GM21423 (cell line): ENCODE data around the gene IL1A.

ENCODE experiments used
- ATAC-seq: cut with Tn5 transposase; IDR thresholded peaks from one replicate; pipeline ENCODE4 v1.9.1; 2021; ENCODE audit warnings: mild to moderate bottlenecking, moderate library complexity; ENCODE audit not compliant: unreplicated experiment

Gene IL1A

GRCh38 chr2:112818094-112818902 lies 34.0 kb upstream of the IL1A start:
- no peak for ATAC-seq

DNA sequence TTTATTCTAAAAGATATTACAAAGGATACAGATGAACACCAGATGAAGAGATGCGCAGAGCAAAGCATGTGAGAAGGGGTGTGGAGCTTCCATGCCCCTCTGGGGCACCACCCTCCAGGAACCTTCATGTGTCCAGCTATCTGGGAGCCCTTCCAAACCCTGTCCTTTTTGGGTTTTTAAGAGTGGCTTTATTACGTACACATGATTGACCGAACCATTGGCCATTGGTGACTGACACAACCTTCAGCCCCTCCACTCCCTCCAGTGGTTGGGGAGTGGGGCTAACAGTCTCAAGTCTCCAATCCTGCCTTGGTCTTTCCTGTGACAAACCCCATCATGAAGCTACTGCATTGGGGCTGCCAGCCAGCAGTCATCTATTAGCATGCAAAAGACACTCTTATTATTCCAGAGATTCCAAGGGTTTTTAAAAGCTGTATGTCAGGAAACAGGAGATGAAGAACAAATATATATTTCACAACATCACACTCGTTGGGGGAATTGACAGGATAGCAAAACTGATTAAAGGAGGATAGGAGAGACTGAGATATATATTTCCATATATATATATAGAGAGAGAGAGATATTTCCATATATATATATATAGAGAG lies 32.9 kb upstream of the IL1A start:
- ATAC-seq: no peak

DNA sequence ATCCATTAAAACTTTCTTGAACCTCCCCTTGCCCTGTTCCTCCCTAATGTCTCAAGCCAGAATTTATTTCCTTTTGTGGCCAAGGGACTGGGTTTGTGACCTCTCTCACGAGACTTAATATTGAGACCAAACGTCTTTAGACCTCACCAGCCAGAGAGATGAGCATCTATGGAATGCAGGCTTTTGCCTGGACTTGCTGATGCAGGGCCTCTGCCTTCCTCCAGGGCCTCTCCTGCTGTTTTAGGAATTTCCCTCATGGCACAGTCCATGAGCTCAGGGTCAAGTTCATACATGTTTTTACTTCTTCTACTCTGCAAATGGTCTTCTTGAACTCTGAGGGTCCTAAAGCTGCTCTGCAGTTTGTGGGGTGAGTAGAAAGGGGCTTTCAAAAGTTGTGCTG lies 30.0 kb upstream of the IL1A start:
- ATAC-seq: no peak

GRCh38 chr2:112813280-112813966 lies 29.1 kb upstream of the IL1A start:
- no peak for ATAC-seq

DNA sequence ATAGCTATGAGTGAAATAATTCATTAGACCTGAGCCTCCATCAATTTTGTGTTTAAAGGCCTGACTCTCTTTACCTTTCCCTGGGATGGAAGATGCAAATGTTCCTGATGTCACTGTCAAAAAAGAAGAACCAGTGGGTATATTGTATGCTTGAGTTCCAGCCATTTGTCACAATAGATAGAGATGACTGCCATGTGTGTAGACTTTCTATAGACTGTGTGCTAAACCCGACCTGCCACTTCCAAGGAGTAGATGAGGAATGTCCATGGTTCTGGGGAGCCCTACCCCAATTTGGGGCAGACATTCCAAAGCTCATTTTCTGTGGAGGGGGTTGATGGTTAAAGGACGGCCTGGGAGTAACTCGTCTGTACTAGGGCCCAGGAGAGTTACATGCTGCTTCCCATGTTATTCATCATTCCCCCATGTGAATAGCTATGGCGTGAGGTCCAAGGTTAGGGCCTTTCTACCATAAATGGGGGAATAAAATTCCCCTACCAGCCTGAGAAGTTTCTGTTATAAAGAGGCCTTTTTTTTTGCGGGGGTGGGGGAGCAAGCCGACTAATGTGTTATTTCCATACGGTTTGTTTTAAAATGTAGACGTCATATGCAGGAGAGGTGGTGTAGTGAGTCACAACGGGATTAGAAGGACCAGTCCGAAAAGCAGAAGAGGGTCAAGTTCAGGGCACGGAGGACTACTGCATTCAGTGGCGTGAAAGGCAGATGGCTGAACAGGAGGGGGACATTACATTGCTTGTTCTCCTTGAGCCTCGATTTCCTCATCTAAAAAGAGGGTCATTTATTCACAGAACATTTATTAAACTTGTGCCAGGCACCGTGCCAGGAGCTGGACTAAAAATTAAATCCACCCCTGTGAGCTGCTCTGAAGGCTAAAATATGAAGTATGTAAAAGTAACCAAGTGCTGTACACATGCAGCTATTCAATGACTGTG lies 28.3 kb upstream of the IL1A start:
- ATAC-seq: no peak

- no peak for ATAC-seq
Observed at GRCh38 chr2:112811841-112812306, 27.6 kb upstream of the IL1A start.

DNA sequence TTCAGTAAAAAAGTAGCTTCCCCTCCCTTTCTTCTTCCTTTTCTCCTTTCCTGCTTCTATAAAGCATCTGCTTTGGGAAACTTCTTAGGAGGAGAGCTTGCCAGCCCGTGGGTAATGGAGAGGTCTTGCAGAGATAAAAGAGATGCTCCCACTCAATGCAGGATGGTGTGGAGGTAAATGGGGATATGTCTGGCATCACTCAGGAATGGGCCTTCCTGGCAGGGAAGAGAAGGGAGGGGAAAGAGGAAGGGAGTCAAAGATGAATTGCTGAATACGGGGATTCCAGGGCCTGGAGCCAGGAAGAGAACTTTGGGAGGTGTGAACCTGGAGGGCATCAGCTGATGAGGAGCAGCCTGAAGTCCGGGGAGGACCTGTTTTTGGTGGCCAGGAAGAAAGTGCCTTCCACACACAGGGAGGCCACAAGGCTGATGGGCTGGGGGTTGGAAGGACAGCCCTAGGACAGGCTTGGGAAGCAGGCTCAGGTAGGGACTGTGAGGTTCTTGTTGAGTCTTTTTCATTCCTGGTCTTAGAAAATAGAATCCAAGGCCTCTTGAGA lies 27.1 kb upstream of the IL1A start:
- no peak for ATAC-seq

DNA sequence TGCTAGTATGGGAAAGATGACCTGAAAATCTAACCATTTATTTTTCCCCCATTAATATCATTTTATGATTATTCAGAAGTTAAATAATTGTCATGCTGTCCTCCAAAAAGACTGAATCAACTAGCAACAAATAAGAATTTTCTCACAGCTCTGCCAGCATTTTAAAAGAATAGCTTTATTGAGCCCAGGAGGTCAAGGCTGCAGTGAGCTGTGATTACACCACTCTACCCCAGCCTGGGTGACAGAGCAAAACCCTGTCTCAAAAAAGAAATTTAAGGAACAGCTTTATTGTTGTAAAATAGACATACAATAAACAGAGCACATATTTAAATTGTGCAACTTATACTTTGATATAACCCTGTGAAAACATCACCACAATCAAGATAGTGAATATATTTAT lies 24.8 kb upstream of the IL1A start:
- no peak for ATAC-seq

DNA sequence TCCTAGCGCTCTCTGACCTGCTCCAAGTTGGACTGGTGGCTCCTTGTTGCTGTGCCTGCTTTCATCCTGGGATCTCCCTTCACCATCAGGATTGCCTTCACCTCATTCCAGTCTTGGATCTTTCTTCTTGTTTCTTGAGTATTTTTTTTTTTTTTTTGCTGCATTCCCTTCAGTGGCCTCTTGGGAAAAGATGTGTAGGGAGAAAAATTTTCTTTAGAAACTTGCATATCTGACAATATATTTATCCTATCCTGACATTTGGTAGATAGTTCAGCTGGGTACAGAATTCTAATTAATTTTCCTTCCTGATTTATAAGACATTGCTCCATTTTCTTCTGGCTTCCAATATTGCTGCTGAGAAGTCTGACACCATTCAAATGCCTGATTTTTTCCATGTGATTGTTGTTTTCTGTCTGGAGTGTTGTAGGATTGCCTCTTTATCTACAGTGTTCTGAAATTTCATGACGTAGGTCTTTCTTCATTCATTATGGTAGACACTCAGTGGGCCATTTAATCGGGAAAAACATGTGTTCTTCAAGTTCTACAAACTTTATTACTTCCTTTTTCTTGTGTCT lies 23.0 kb upstream of the IL1A start:
- ATAC-seq: no peak

GRCh38 chr2:112805542-112805941 lies 21.2 kb upstream of the IL1A start:
- ATAC-seq: no peak

DNA sequence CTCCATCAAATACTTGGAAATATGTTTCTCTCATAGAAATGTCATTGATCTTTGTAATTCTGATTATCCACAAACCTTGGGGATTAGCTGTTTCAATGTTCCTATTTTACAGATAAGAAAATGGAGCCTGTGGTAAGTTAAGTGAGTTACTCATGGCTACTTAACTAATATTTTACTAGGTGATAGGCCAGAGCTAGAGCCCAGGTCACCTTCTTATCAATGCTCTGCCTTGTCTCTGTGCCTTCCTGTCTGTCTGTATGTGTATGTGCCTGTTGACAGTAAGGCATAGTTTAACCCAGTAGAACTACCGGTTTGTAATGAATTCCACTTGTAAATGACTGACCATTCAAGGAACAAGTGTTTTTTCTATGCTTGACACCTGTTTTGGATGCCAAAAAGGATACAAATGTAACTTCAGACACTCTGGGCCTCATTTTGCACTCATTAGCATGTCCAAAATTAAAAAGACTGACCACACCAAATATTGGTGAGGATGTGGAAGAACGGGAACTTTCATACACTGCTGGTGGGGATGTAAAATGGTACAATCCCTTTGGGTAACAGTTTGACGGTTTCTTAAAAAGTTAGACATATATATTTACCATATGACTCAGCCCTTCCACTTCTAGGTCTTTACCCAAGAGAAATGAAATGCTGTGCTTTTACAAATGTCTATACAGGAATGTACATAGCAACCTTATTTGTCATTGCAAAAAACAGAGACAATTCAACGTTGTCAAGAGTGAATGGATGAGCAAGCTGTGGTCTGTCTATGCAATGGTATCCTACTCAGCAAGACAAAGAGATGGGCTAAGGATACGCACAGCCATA lies 19.6 kb upstream of the IL1A start:
- ATAC-seq: no peak

DNA sequence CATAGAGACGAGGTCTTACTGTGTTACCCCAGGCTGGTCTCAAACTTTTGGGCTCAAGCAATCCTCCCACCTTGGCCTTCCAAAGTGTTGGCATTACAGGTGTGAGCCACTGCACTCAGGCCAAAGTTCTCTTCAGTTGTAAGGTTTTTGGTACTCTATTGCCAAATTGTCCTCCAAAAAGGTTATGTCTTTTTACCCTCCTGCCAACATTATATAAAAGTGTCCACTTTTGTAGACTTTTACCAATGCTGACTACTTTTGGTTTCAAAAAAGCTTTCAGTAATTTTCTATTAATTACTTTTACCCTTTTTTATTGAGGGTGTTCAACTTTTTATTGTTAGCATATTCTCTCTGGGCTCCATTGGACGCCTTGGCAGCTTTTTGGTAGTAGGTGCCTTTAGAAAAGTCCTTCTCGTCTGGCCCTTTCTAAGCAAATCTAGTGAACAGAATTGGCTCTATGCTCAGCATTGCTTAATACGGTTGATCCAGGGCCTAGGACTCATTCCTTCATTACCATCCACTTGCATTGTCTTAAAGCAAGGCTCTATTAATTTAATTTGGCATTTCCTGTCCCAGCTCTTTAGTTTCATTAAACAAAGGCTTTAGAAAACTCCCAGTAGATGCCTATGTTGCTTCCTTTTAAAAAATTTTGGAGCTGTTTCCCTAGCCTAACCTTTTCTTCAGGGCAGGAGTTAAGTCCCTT lies 16.7 kb upstream of the IL1A start:
- ATAC-seq: no peak

- ATAC-seq: no peak
Observed at GRCh38 chr2:112798979-112799975, 15.0 kb upstream of the IL1A start.

DNA sequence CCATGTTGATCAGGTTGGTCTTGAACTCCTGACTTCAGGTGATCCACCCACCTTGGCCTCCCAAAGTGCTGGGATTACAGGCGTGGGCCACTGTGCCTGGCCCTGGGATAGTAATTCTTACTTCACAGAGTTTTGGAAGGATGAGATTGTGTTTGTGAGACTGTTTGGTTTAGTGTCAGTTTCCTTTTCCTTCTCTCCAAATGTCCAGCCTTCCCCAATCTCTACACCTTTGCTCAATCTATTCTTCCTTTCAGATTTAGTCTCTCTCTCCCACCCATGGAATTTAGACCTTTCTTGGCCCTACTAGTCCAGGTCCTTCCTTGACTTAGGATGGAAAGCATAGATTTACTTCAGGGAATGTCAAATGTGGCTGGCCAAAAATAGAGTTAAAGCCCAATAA lies 12.2 kb upstream of the IL1A start:
- ATAC-seq: no peak

GRCh38 chr2:112795774-112796173 lies 11.5 kb upstream of the IL1A start:
- no peak for ATAC-seq

DNA sequence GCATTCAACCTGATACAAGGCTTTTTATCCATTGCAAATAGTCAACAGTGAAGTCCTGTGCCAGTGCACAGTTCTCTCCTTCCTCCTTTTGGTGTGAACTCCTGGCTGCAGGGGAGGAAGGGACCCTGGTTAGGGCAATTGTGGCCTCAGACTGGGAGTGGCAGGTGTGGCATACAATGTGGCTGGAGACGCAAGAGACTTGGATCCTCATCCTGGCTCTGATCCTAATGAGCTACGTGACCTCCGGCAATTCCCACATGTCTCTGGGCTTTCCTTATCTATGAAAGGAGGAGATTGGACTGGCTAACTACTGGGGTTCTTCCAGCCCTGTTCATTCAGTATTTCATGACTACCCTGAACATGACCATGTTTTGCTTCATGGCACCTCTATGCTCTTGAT lies 10.5 kb upstream of the IL1A start:
- ATAC-seq: no peak

GRCh38 chr2:112794131-112794733 lies 9.9 kb upstream of the IL1A start:
- peak; percentile 56 for ATAC-seq
